ENCODE results near the gene RPAP3.

RPAP3 gene

GRCh38 chr12:47709237-47709636 lies 3.4 kb upstream of the RPAP3 start:
- peaks cover 17% of the 10 kb centered on the region for H3K79me2 ChIP-seq (ENCODE audit: insufficient read depth, low read length)
- no peaks in the 10 kb centered on the region for H3K9me2 ChIP-seq (ENCODE audit: low read depth, low read length)
- H3K9me3 ChIP-seq (ENCODE audit: low read length): no peaks in the 10 kb centered on the region
- H3K4me2 ChIP-seq (ENCODE audit: low read length): peak overlapping the region; percentile 32; the same call in 1 of the 2 replicates
- no peak for TF ChIP-seq EZH2 (IDR thresholded peaks at IDR 0.05; ENCODE audit: borderline replicate concordance, low read length)
- TF ChIP-seq CTCF (IDR thresholded peaks at IDR 0.05; ENCODE audit: low read length): no peak
- no peak overlapping the region for H2AFZ ChIP-seq (ENCODE audit: low read length)
- H3K27me3 ChIP-seq (ENCODE audit: insufficient read depth, low read length): no peaks in the 10 kb centered on the region
- no peak overlapping the region; the same call in 1 of the 2 replicates for H3K9ac ChIP-seq (ENCODE audit: low read length)
- H3K4me3 ChIP-seq (ENCODE audit: low read depth, low read length, poor library complexity, severe bottlenecking): no peak overlapping the region
- H3F3A ChIP-seq (ENCODE audit: insufficient read depth, low read length): no peaks in the 10 kb centered on the region
- H3K27ac ChIP-seq (ENCODE audit: low read depth, low read length, poor library complexity, severe bottlenecking): peak overlapping the region; percentile 55
- H4K20me1 ChIP-seq (ENCODE audit: insufficient read depth, low read length): no peaks in the 10 kb centered on the region
- peaks cover 51% of the 10 kb centered on the region for H3K4me1 ChIP-seq (ENCODE audit: insufficient read depth, low read length, severe bottlenecking)
- H3K36me3 ChIP-seq (ENCODE audit: insufficient read depth, low read length): no peaks in the 10 kb centered on the region

- Histone ChIP-seq H3K79me2 (ENCODE audit: insufficient read depth, low read length) (peaks cover 28% of the 10 kb centered on the region), H3K27me3 (ENCODE audit: insufficient read depth, low read length) (no peaks in the 10 kb centered on the region), H3K27ac (ENCODE audit: low read depth, low read length, poor library complexity, severe bottlenecking) (peak overlapping the region; percentile 55), H3K4me3 (ENCODE audit: low read depth, low read length, poor library complexity, severe bottlenecking) (peak overlapping the region; percentile 89), H3F3A (ENCODE audit: insufficient read depth, low read length) (no peaks in the 10 kb centered on the region), H2AFZ (ENCODE audit: low read length) (no peak overlapping the region), H3K9me2 (ENCODE audit: low read depth, low read length) (no peaks in the 10 kb centered on the region), H3K9me3 (ENCODE audit: low read length) (no peaks in the 10 kb centered on the region), H4K20me1 (ENCODE audit: insufficient read depth, low read length) (no peaks in the 10 kb centered on the region), H3K36me3 (ENCODE audit: insufficient read depth, low read length) (peaks cover 7% of the 10 kb centered on the region; the same call in 1 of the 2 replicates), H3K4me2 (ENCODE audit: low read length) (peak overlapping the region; percentile 85), H3K9ac (ENCODE audit: low read length) (peak overlapping the region; percentile 96; the same call in 1 of the 2 replicates), H3K4me1 (ENCODE audit: insufficient read depth, low read length, severe bottlenecking) (peaks cover 63% of the 10 kb centered on the region)
- TF ChIP-seq EZH2 (IDR thresholded peaks at IDR 0.05; ENCODE audit: borderline replicate concordance, low read length): no peak
- TF ChIP-seq CTCF (IDR thresholded peaks at IDR 0.05; ENCODE audit: low read length): no peak
These were observed 2.2 kb upstream of the RPAP3 start for GRCh38 chr12:47707905-47708543.

- H3K27me3 ChIP-seq (ENCODE audit: insufficient read depth, low read length): no peaks in the 10 kb centered on the region
- TF ChIP-seq EZH2 (IDR thresholded peaks at IDR 0.05; ENCODE audit: borderline replicate concordance, low read length) (no peak), CTCF (IDR thresholded peaks at IDR 0.05; ENCODE audit: low read length) (no peak)
- H3K4me1 ChIP-seq (ENCODE audit: insufficient read depth, low read length, severe bottlenecking): peaks cover 64% of the 10 kb centered on the region
- H2AFZ ChIP-seq (ENCODE audit: low read length): no peak overlapping the region
- peak overlapping the region; percentile 89 for H3K4me3 ChIP-seq (ENCODE audit: low read depth, low read length, poor library complexity, severe bottlenecking)
- peaks cover 34% of the 10 kb centered on the region for H3K79me2 ChIP-seq (ENCODE audit: insufficient read depth, low read length)
- peak overlapping the region; percentile 85 for H3K4me2 ChIP-seq (ENCODE audit: low read length)
- peaks cover 10% of the 10 kb centered on the region; the same call in 1 of the 2 replicates for H3K36me3 ChIP-seq (ENCODE audit: insufficient read depth, low read length)
- H3F3A ChIP-seq (ENCODE audit: insufficient read depth, low read length): no peaks in the 10 kb centered on the region; the same call in 1 of the 2 replicates
- H3K9me2 ChIP-seq (ENCODE audit: low read depth, low read length): no peaks in the 10 kb centered on the region
- H3K27ac ChIP-seq (ENCODE audit: low read depth, low read length, poor library complexity, severe bottlenecking): peak overlapping the region; percentile 5
- H4K20me1 ChIP-seq (ENCODE audit: insufficient read depth, low read length): no peaks in the 10 kb centered on the region
- H3K9me3 ChIP-seq (ENCODE audit: low read length): no peaks in the 10 kb centered on the region
- peak overlapping the region; percentile 96 for H3K9ac ChIP-seq (ENCODE audit: low read length)
These were observed 1.5 kb upstream of the RPAP3 start for GRCh38 chr12:47707355-47707754.
